Superior temporal gyrus (tissue), 1 donor: Measurements from ENCODE around the gene BEST4.
"Not testable (repeated sequence)": the region's sequence is repeated elsewhere in the genome, so short reads cannot be mapped to it uniquely, and the experiment has no call there.

Experiments
- DNase-seq: peaks from one replicate; pipeline ENCODE4 v3.0.0-alpha.2; 2016; ENCODE audit errors: extremely low spot score

The BEST4 gene

DNA sequence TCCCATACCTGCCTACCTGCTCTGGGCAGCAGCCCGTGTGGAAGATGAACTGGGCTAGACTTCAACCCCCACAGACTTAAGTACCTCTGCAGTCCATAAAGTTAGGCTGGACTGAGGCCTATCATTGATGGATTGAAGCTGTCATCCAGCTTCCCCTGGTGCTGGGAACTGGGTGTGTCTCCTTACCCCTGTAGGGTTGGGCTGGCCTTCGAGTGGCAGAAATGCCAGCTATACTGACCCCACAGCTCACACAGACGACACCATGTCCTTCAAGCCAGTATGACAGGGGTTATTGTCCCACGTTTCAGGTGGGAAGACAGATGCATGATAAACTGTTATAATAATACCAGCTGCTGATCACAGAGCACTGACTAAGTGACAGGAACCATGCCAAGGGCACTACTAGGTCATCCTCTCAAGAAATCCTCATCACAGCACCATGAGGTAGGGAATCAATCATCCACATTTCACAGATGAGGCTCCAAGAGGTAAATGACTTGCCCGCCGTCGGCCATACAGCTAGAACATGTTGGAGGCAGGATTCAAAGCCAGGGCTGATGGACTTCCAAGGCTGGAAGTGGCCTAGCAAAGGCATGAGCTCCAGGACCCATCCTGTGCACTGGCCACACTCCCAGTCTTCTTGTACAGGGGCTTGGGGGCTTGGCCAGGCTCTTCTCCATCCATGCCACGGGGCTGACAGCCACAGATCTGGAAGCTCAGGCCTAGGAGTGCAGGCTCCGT lies at the start of gene BEST4:
Gene BEST4, minus strand, starts transcription at position 51 of the 741 bp plus-strand sequence. CDS start 465 bp downstream, outside the sequence.
- DNase-seq, result no peak

DNA sequence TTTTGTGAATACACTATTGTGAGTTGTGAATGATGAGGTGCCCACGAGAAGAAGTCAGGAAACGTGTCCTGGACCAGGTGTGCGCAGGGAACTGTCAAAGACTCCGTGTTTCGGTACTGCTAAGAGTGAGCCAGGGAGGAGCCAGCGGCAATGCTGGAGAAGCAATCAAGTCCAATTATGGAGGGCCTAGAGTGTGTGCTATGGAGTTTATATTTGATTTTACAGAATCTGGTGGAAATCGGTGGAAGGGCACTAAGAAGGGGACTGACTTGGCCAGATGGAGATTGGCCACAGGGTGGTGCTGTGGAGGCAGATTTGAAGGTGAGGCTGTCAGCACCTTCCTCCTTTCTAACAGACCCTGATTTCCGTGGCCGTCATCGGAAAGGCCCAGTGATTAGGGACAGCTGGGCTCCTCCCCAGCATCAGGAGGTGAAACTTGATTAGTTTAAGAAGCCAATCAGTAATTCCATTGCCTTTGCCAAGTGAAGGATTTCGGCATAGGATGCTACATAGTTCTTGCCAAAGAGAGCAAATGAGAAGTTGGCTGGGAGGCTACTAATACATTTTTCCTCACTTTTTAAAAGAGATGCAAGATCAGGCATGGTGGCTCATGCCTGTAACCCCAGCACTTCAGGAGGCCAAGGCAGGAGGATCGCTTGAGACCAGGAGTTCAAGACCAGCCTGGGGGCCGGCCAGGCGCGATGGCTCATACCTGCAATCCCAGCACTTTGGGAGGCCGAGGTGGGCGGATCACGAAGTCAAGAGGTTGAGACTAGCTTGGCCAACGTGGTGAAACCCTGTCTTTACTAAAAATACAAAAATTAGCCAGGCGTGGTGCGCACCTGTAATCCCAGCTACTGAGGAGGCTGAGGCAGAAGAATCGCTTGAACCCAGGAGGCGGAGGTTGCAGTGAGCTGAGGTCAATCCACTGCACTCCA lies 48.0 kb upstream of the BEST4 start:
- DNase-seq, result peak; percentile 89

DNA sequence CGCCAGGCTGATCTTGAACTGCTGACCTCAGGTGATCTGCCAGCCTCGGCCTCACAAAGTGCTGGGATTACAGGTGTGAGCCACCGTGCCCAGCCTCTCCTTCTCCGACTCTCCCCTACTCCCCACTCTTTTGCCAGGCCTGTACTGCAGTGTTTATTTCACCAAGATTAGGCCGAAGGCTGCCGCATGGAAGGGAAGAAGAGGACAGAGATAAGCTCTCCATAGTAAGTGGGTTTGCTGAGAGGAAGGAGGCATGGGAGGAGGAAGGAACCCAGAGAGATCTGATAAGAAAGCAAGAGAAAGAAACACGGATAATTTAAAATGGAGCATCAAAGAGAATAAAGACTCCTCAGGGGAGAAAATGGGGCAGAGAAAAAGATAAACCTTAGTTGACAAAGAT lies 46.4 kb upstream of the BEST4 start:
- DNase-seq, result no peak

DNA sequence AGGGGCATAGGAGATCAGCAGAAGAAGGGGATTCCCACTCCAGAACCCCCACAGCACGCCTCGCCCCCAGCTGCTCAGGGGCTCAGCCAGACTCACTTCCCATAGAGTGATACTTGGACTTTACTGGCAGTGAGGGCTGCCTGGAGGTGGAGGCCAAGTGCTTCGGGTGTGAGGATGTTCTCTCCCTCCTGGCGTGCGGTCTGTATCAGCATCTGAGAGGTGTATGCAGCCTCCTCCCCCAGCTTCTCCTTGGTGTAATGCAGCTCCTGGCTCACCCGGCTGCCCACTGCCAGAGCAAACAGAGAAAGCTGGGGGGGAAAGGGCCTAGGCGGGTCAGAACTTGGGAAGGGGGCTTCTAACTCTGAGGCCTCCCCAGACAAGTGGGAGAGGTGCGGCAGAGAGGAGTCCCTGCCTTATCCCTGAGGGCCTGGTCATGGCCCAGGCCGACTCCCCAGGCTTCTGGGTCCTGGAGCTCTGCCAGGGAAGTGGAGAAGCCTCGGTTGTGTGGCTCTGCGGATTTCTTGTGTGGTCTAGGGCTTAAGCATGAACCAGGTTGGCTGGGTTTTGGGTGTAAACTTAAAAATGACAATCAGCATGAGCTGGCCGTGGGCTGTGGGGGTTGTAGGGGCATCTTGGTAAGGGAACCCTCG lies 44.2 kb upstream of the BEST4 start:
- no peak for DNase-seq

DNA sequence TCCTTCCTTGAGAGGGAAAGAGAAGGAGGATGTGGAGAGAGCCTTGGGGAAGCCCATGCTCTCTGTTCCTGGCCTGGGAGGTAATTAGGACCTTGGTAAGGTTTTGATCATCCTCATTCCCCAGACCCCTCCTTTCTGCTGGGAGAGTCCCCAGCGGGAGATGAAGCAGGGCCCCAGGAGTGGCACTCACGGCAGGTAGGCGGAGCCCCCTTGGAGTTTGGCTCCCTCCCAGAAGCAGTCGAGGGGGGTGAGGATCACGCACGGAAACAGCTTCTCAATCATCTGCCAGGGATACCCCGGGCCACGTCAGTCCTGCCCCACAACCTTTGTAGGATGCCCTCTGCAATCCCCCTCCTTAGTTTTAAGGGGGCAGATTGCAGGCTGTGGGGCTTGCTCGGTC lies 43.5 kb upstream of the BEST4 start:
- DNase-seq, result no peak

DNA sequence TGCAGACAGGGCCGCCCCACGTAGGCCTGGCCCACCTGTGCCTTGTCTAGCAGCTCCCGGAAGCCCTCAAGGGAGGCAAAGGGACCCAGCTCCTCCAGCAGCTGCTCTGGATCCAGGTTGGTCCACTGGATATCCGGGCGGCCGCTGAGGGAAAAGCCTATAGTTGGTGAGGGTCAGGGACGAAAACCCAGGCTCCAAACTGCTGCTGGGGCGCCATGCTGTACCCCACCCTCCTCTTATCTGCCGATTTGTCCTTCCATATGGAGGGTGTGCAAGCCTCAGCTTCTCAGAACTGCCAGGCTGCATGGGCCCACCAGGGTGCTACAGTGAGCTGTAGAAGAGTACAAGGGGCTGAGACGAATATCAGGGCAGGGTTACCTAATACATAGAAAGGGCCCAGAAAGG lies 42.9 kb upstream of the BEST4 start:
- no peak for DNase-seq

DNA sequence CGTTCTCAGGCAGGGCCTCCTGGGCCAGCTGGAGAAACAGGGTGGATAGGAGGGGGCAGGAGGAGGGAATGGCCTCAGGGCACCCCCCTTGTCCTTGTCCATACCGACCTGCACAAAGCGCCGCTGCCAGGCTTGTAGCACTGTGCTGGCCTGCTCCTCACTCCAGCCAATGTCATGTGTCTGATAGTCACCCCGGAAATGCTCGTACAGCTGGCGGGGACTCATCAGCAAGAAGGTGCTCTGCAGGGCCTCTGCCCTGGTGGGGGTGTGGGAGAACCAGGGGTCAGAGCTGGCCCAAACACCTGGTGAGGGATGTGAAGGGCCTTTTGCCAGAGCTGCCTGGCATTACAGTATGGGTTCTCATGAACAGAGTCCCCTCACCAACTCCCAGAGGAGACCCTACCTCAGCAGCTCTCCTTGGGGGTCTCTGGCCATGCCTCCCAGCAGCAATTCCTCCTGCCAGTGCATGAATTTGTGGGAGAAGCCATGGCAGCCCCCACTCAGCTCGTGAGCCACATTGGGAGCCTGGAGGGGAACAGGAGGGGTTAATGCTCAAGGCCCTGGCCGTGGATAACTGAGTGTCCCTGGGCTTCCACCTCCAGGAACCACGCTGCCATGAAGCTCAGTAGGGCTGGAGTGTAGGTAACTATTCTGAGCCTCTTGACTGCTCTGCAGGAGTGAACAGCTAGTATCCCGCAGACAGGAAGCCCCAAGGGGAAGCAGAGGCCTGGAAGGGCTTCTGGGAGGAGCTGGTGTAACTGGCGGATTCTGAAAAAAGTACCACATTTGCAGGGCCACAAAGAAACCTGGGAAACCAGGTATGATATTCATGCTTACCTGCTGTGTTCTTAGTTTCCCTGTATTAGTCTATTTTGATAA lies 41.8 kb upstream of the BEST4 start:
- no peak for DNase-seq

DNA sequence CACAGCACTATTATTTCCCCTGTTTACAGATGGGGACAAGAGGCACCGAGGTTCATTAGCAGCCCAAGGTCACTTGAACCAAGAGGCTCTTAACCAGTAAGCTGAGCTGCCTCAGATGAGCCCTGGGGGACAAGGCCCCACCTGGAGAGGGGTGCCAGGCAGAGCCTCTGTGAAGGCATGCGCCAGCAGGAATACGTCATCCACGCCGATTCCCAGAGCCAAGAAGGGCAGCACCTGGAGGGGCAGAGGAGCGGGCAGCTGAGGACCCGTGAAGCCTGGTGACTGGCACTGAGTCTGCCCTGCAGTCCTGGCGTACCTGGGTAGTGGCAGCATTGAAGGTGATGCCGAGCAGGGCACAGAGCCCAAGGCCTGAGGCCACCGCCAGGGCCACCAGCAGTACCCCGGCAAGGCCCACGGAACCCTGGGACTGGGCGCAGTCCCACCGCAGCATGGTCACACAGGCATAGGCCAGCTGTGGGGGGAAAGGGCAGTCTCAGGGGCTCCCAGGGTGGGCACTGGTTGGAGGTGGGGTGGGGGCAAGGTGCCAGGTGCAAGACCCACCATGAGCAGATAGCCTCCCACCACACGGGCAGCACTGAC lies 41.0 kb upstream of the BEST4 start:
- DNase-seq, result no peak

DNA sequence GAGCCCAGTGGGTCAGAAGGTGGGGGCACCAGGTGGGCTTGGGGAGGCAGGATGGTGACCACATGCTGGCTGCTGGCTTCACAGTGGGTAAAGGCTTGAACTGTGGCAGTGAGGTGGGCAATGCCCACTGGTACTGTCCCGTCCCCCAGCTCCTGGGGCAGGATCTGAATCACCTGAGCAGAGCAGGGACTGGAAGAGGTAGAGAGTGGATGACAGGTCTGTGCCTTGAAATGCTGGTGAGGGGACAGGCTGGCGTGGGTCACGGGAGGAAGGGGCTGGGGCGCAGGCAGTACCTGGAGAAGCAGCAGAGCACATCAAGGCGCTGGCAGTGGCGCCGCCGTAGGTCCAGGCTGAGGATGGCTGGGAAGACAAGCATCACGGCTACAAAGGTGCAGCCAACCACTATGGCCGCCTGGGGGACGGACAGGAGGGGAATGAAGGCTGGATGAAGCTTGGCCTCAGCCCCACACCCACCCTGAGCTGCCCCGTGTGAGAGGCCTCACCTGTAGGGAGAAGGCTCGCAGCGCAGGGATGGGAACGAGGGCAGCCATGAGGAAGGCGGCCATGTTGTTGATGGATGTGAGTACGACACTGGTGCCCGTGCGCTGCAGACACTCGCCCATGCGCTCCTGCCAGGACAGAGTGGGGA lies 40.2 kb upstream of the BEST4 start:
- DNase-seq, result no peak

DNA sequence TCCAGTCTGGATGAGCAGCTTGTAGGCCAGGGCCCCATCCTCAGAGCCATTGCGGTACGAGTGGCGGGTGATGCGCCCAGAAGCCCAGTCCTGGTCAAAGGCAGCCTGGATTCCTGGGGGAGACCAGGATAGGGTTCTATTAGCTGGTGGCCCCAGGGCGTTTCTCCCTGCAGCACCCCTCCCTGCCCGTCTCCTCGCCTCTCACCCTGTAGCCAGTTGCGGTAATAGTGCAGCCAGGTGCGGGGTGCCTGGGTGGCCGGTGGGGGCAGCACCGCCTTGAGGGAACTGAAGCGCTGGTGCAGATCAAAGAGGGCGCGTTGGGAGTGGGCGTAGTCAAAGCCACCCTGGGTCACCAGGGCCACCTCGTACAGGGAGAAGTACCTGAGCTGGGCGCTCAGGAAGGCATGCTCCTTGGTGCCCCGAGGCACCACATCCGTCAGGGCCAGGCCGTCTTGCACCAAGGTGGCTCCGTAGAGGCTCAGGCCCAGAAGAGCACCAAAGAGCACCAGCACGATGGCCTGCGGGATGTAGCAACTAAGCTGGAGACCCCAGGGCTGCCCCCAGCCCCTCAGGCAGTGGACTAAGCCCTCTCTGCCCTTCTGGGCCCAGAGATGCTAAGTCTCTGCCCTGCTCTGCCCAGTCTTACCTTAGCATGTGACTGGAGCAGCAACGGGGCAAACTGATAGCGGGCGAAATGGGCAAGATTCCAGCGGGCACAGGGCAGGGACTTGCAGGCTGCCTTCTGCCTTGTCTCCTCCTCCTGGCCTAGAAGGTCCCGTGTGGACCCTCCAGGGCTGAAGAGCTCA lies 39.4 kb upstream of the BEST4 start:
- no peak for DNase-seq

DNA sequence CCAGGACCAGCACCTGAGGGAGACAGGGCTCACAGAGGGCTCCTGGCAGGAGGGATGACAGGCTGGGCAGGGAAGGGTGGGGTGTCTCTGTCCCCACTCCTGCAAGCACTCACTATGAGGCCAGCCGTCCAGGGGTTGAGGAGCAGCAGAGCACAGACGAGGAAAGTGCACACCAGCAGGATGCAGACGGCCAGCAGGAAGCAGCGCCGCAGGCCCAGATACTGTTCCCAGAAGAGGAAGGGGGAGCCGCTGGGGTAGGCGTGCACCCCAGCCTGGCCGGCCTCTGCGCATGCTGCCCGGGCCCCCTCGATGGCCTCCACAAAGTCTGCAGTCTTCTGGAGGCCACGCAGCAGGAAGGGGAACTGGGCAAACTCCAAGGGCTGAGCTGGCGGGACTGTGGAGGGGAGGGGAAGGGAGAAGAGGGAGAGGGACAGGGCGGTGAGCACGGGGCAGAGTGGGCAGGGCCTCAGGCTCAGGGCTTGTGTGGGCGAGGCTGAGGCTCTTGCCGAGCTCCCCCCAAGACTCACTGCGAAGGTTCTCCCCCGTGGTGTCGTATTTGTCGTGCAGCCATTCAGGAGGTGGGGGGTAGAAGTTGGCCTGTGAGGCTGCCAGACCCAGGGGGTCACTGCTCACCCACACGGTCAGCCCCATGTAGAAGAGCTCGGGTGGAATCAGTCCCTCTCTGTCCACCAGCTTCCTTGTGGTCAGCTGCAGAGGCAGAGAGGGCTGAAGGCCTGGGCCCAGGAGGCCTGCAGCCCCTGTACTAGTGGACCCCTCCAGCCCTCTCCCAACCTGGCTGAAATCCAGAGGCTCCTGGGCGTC lies 38.6 kb upstream of the BEST4 start:
- DNase-seq, result no peak

DNA sequence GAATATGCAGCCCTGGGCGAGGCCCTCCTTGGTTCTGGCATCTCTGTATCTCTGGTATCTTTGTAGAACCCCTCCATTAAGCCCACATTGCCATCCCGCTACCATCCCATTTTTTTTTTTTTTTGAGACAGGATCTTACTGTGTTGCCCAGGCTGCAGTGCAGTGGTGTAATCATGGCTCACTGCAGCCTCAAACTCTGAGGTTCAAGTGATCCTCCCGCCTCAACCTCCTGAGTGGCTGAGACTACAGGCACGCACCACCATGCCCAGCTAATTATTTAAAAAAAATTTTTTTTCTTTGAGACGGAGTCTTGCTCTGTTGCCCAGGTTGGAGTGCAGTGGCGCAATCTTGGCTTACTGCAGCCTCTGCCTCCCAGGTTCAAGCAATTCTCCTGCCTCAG lies 36.4 kb upstream of the BEST4 start:
- DNase-seq, result not testable (repeated sequence)

DNA sequence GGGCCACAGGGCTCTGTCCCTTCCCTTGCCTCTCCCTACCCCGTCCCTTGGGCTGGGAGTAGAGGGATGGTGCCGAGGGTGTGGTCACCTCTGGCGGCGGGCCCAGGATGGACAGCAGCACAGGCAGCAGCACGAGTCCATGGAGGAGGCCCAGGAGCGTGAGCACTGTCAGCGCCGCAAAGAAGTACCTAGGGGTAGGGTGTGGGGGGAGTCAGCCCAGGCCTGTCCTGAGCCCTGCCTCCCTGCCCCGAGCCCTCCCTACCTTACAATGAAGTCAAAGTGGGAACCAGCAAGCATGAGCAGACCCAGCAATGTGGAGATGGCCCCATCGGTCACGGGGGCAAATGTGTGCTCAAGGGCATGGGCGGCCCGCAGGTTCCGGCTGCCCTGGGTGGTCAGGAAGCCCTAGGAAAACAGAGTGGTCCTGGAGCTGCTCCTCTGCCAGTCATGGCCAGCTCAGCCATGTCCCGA lies 35.0 kb upstream of the BEST4 start:
- DNase-seq, result no peak

DNA sequence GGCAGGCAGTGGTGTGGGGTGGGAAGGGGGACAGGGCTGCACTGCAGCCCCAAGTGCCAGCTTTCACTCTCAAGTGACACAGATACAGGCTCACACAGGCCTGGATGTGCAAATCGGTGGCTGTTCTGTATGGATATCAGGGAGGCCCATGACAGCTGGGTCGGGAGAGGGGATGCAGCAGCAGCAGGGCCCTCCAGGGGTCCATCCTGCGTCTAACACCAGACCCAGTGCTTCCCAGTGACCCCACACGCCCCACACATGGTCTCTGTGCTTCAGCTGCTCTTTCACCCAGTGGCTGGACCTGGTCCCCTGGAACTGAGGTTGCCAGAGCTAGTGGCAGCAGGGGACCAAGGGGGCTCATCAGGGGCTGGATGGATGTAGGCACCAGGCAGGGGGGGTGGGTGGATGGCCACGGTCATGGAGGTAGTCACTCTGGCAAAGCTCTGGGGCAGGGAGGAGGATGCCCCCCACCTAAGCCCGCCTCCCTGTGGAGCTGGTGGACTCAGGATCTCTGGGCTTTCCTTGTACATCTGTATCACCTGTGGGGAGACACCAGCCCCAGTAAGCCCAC lies 34.2 kb upstream of the BEST4 start:
- no peak for DNase-seq

DNA sequence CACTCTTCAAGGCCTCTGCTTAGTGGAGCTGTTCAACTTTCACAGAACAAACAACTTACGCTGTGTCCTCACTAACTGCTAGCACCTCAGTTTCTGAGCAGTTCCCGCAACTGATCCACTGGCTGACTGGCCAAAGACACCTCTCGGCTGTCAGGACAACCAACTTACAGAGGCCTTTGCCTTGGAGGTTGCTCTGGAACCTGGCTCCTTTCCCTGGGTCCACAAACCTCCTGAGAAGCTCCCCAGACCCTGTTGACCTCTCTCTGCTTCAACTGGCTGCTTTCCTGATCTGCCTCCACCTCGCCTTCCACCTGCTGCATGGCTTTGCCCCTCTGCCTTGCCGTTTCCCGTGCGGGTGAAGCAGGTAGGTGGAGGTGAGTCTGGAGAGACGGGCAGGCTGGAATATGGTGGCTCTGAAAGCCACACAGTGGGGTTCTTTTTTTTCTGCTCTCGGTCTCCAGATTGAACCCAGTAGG lies 33.3 kb upstream of the BEST4 start:
- no peak for DNase-seq

DNA sequence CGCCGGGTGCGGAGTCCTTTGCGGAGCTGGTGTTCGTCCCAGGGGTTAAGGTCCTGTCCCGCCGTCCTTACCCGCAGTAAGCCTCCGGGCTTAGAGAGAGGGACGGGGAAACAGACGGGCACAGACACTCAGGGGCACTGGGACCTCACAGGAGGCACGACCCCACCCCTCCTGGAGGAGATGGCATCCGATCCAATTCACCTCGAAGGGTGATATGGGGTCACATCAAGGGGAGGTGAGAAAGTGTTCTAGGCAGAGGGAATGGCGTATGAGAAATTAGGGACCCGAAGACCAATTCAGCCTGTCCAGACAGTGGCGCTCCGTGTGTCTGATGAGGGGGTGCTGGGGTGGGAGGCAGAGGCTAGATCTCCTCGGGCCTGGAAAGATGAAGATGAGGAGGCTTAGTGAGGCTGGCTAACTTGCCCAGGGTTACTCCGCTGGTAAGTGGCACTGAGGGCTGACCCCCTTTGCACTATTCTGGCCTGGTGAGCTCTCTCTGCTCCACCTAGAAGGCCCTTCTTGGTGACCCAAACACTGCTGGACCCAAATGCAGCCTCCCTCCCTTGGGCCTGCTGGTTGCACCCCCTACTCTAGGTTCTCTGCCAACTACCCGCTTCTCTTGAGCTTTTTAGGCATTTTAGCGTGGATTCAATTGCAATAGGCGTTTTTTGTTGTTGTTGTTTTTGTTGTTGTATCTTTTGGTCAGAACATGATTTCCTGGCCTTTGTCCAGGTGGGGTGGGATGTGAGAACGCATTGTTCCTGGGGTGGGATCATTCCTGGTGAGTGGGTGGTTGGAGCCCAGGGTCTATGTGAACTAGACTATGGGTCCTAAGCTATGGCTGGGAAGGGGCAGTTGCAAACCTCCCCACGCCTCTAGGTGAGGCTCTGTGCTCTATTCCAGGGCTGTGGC lies 32.6 kb upstream of the BEST4 start:
- DNase-seq, result peak; percentile 8
